Measurements from ENCODE around the gene PTGER1.

GRCh38 chr19:14427461-14427860 is 47.7 kb downstream of the PTGER1 start:
- no peak for TF ChIP-seq CTCF (IDR thresholded peaks at IDR 0.05; ENCODE audit: low read depth, low read length)
- TF ChIP-seq EZH2phosphoT487 (IDR thresholded peaks at IDR 0.05; ENCODE audit: low read depth): no peak

Data from OCI-LY3 (cell line).